HG03060 (cell line): ENCODE results near the gene SSTR4.
"Not testable (repeated sequence)": the region's sequence is repeated elsewhere in the genome, so short reads cannot be mapped to it uniquely, and the experiment has no call there.

Experiments used
- ATAC-seq: cut with Tn5 transposase; IDR thresholded peaks from one replicate; pipeline ENCODE4 v1.9.1; 2021; ENCODE audit warnings: low read depth, moderate number of reproducible peaks; ENCODE audit not compliant: unreplicated experiment

Gene SSTR4

GRCh38 chr20:23018432-23018831 is 16.7 kb upstream of the SSTR4 start:
- no peak for ATAC-seq

GRCh38 chr20:23018941-23019340 is 16.2 kb upstream of the SSTR4 start:
- no peak for ATAC-seq

GRCh38 chr20:23019403-23019802 is 15.7 kb upstream of the SSTR4 start:
- no peak for ATAC-seq

DNA sequence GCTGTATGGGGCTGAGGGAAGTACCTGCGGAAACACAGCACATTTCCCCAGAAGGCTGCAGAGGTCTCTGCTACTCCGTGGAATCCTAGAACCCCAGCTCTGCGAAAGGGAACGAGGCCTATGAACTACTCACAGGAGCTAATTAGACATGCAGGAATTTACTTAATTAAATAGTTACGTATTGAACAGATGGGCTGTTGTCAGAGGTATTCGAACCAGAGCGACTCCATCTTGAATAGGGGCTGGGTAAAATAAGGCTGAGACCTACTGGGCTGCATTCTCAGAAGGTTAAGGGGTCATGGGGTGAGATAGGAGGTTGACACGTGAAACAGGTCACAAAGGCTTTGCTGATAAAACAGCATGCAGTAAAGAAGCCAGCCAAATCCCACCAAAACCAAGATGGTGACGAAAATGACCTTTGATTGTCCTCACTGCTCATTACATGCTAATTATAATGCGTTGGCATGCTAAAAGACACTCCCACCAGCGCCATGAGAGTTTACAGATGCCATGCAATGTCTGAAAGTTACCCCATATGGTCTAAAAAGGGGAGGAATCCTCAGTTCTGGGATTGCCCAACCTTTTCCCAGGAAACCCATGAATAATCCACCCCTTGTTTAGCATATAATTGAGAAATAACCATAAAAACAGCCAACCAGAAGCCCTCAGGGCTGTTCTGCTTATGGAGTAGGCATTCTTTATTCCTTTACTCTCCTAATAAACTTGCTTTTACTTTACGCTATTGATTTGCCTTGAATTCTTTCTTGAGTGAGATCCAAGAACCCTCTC is 14.7 kb upstream of the SSTR4 start:
- no peak for ATAC-seq

GRCh38 chr20:23021541-23021940 is 13.6 kb upstream of the SSTR4 start:
- no peak for ATAC-seq

DNA sequence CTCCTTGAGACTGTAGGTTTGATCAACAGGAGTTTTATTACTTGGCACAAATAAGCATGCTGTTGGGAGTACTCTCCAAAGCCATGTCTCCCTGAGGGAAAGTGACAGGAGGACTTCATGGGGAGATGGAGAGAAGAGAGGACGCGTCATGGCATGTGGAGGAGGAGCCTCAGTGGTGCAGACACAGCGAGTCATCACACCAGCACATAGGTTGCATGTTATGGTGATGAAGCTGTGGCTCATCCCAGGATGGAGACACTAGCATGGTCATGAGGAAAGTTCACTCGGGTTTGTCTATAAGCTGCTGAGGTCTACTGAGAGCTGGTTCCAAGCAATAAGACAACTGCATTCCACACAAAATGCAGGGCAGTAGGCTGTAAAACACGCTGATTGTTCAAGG is 13.2 kb upstream of the SSTR4 start:
- no peak for ATAC-seq

DNA sequence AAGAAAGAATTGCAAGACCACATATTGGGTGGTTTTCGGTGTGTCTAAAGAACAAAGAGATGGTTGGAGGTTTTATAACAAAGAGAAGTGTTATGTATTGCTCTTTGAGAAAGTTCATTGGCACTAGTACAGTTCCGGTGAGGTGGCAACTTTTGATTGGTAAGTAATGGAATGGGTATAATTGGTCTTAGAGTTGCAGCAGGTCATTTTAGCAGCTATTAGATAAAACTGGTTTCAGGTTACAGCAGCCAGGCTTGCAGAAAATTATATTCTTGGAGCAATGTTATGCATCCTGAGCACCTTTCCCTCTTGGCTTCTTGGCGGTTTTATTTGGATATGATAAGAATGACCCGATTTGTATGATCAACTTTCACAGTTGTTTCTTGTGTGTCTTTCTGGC is 12.3 kb upstream of the SSTR4 start:
- no peak for ATAC-seq

- no peak for ATAC-seq
Observed at GRCh38 chr20:23023621-23024177, 11.4 kb upstream of the SSTR4 start.

GRCh38 chr20:23024701-23025100 is 10.4 kb upstream of the SSTR4 start:
- no peak for ATAC-seq

GRCh38 chr20:23025503-23025902 is 9.6 kb upstream of the SSTR4 start:
- not testable (repeated sequence) for ATAC-seq

DNA sequence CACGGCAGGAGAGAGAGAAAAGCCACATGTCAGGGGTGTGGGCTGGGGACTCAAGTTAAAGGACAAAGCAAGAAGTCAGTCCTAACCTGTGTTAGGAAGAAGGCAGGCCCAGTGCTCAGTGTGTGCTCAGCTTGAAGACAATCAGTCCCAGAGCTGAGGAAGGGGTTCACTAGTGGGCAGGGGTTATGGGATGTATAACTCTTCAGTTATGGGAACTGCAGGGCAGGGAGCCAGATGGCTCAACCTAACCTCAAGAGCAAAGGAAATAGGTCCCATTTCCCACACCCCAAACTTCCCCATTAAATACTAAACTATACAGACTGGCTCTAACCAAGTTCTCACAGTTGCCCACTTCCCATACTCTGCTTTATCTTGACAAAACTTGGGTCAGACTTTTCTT is 7.4 kb upstream of the SSTR4 start:
- no peak for ATAC-seq

DNA sequence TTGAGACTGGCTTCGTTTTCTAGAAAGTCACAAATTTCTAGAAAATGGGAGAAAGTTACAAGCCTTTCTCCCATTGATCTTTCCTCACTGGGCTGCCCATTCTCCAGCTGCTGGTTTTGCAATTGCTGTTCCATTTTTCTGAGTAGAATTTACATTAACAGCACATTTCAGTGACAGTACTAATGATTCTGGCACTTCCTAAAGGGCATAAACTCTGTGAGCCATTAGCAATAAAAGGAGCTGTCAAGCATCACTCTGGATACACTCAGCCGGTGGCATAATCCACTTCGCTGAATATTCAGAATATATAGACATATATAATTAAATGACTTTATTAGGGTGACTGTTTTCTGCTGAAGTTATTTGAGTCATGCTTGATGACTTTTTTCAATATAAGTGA is 6.7 kb upstream of the SSTR4 start:
- no peak for ATAC-seq

GRCh38 chr20:23029324-23029723 is 5.8 kb upstream of the SSTR4 start:
- no peak for ATAC-seq

GRCh38 chr20:23031346-23031745 is 3.8 kb upstream of the SSTR4 start:
- no peak for ATAC-seq

DNA sequence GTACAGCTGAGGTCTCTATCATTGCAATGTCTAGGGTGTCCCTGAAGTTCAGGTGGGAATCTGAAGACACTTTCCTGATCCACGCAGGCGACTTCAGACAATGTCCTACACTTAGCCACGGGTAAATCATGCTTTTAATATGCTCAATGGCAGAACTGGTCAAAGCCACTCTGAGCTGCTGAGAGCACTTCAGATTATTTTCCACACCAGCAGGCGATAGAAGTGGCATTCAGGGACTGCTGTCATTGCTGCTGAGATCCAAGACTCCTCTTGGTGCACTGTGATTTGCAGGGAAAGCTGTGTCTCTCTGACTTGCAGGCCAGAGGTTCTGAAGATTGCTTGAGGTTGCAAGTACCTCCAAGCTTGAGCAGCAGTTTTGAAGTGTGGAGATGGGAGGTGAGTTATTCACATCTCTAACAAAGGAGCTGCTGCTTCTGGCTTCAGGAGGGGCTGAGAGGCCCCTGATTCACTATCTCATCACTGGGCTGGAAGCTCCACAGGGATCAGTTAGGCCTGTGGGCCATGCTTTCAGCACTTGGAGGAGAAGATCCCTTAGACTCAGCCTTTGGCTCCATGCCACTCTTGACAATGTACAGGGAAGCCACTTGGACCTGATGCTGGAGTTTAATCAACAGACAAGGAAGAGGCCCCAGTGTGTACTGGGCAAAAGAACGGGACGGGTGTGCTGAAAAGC is 2.9 kb upstream of the SSTR4 start:
- no peak for ATAC-seq

GRCh38 chr20:23032750-23033078 is 2.4 kb upstream of the SSTR4 start:
- no peak for ATAC-seq

DNA sequence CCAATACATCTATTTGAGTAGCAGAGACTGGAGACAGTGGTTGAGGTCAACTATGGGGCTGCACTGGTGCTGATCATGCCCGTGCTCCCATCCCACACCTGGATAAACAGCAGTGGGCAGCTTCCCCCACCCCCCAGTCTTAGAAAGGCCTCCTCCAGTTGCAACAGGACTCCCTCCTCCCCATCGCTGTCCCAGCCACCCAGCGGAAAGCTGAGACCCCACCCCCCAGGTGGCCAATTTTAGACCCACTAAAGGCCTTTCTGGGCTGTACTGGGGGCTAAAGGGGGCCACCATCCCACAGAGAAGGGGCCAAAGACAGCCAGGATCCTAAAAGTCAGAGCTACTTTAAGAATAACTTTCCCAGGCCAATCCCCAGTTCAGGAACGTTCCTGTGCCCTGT is 1.2 kb upstream of the SSTR4 start:
- ATAC-seq: no peak

DNA sequence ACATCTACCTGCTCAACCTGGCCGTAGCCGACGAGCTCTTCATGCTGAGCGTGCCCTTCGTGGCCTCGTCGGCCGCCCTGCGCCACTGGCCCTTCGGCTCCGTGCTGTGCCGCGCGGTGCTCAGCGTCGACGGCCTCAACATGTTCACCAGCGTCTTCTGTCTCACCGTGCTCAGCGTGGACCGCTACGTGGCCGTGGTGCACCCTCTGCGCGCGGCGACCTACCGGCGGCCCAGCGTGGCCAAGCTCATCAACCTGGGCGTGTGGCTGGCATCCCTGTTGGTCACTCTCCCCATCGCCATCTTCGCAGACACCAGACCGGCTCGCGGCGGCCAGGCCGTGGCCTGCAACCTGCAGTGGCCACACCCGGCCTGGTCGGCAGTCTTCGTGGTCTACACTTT is 619 bp downstream of the SSTR4 start:
- no peak for ATAC-seq

DNA sequence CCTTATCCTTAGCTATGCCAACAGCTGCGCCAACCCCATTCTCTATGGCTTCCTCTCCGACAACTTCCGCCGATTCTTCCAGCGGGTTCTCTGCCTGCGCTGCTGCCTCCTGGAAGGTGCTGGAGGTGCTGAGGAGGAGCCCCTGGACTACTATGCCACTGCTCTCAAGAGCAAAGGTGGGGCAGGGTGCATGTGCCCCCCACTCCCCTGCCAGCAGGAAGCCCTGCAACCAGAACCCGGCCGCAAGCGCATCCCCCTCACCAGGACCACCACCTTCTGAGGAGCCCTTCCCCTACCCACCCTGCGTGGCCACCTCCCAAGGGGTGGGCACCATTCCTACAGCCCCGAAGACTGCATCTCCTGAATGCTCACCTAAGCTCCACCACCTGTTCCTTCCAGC is 1.3 kb downstream of the SSTR4 start:
- ATAC-seq: no peak

DNA sequence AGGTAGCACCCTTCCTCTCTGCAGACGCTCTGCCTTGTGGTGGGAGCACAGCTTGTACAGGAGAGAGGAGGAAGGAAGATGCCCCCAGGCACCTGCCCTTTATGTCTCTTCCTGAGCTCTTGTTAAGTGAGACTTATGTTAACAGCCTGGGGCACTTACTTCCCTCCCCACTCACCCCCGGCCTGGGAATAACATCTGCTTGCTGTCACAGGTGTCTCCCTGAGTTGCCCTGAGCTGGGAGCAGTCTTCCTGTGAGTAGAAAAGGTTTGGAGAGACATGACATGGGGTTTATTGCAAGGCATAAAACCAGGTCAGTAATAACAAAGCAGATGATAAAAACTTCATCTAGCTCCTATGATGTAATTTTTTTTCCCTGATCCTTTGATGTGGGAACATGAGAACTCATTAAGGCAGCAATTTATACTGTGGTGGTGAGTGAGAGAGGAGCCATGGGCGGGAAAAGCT is 1.9 kb downstream of the SSTR4 start:
- no peak for ATAC-seq

GRCh38 chr20:23039136-23039875 is 4.2 kb downstream of the SSTR4 start:
- ATAC-seq: no peak
